Activated CD8-positive, alpha-beta T cell treated with anti-CD3 and anti-CD28 coated beads for 36 hours (primary cell): ENCODE results near the gene TNFRSF11A. TPM values are rescaled to one million over a fixed set of nuclear protein-coding genes. Genes with fewer than 3 reads are reported as not detected.

Source experiments
- ATAC-seq: fragments of 200-7000 bp; cut with Tn5 transposase; one replicate; pipeline ENCODE4 v1.10.0; 2021; ENCODE audit warnings: mild to moderate bottlenecking, moderate library complexity
- CTCF ChIA-PET: fragments of 350-600 bp; sonication (Branson Sonifier 250); formaldehyde crosslinking; loops from one replicate; lab custom pipeline; 2021; ENCODE audit warnings: antibody characterized with exemption; lab: Charles Lee
- POLR2A ChIA-PET: fragments of 350-600 bp; sonication (Branson Sonifier 250); formaldehyde crosslinking; loops from one replicate; lab custom pipeline; 2021; ENCODE audit warnings: antibody characterized with exemption; lab: Charles Lee
- DNase-seq: peaks from one replicate; pipeline ENCODE4 v3.0.0-alpha.2; 2020
- H3K27ac Mint-ChIP-seq: one replicate; pipeline ENCODE4 v1.8.0; 2021; ENCODE audit warnings: mild to moderate bottlenecking, mixed read lengths
- H3K27me3 Mint-ChIP-seq: one replicate; pipeline ENCODE4 v1.8.0; 2021; ENCODE audit warnings: mixed read lengths
- H3K36me3 Mint-ChIP-seq: one replicate; pipeline ENCODE4 v1.8.0; 2021; ENCODE audit warnings: low read depth, mixed read lengths
- H3K4me1 Mint-ChIP-seq: one replicate; pipeline ENCODE4 v1.8.0; 2021; ENCODE audit warnings: low read depth, mixed read lengths
- H3K4me3 Mint-ChIP-seq: one replicate; pipeline ENCODE4 v1.8.0; 2021; ENCODE audit warnings: mild to moderate bottlenecking, moderate library complexity, mixed read lengths
- H3K9me3 Mint-ChIP-seq: one replicate; pipeline ENCODE4 v1.8.0; 2021; ENCODE audit warnings: mixed read lengths
- CTCF ChIP-seq: fragments of 200-600 bp; IDR thresholded peaks from one replicate; pipeline ENCODE4 v1.8.0; 2022; ENCODE audit warnings: antibody characterized with exemption, mild to moderate bottlenecking
- intact Hi-C: fragments of 100-400 bp; cut with micrococcal nuclease; formaldehyde crosslinking; loops from one replicate; pipeline ENCODE4 v1.10.0; 2022
- total RNA-seq, 2 experiments: library from RNA; stranded (reverse); gene quantifications; one replicate each; pipeline ENCODE4 v1.2.3, GENCODE V29; 2021

TNFRSF11A gene
- total RNA-seq, 2 experiments from 2014 or later, result 7.3 to 8.0 TPM

GRCh38 chr18:62413206-62413605 is 88.1 kb downstream of the TNFRSF11A start:
- TF ChIP-seq CTCF, result no peak
- no peak overlapping the region for H3K27ac Mint-ChIP-seq
- ChIA-PET CTCF (interaction anchor here (1.0 to 3.3 kb wide), 3 partner anchors 13 to 171 kb away, joined by 3 to 12 read pairs (median 6); no protein-coding TSS in a partner anchor), POLR2A (interaction anchor here (0.7 to 0.8 kb wide), 2 partner anchors 9 to 85 kb away, joined by 3 read pairs; no protein-coding TSS in a partner anchor)
- intact Hi-C loops, result no loop called here
- ATAC-seq (no peak), DNase-seq (no peak)
- H3K27me3 Mint-ChIP-seq, result peaks cover 3% of the 10 kb centered on the region
- peaks cover 8% of the 10 kb centered on the region for H3K9me3 Mint-ChIP-seq
- H3K36me3 Mint-ChIP-seq, result no peaks in the 10 kb centered on the region
- peaks cover 9% of the 10 kb centered on the region for H3K4me1 Mint-ChIP-seq
- no peak overlapping the region for H3K4me3 Mint-ChIP-seq

- ATAC-seq (no peak), DNase-seq (peak; percentile 46)
- POLR2A ChIA-PET, result interaction anchor here (0.7 to 1.0 kb wide), 3 partner anchors 11 to 231 kb away, joined by 3 read pairs; partner anchors contain the start of genes PIGN and RELCH
- H3K4me1 Mint-ChIP-seq, result peaks cover 48% of the 10 kb centered on the region
- no peak for TF ChIP-seq CTCF
- H3K4me3 Mint-ChIP-seq, result no peak overlapping the region
- peak overlapping the region; percentile 71 for H3K27ac Mint-ChIP-seq
- intact Hi-C loops, result no loop called here
- H3K36me3 Mint-ChIP-seq, result peaks cover 15% of the 10 kb centered on the region
- peaks cover 3% of the 10 kb centered on the region for H3K27me3 Mint-ChIP-seq
- H3K9me3 Mint-ChIP-seq, result peaks cover 10% of the 10 kb centered on the region
- CTCF ChIA-PET, result interaction anchor here (0.8 to 2.7 kb wide), 3 partner anchors 8 to 167 kb away, joined by 3 to 11 read pairs (median 3); no protein-coding TSS in a partner anchor
Measured at GRCh38 chr18:62418258-62418657, 93.1 kb downstream of the TNFRSF11A start.

- Mint-ChIP-seq H3K4me1 (peaks cover 47% of the 10 kb centered on the region), H3K4me3 (peak overlapping the region; percentile 63), H3K9me3 (peaks cover 10% of the 10 kb centered on the region), H3K36me3 (peaks cover 15% of the 10 kb centered on the region), H3K27ac (peak overlapping the region; percentile 98), H3K27me3 (peaks cover 1% of the 10 kb centered on the region)
- POLR2A ChIA-PET, result interaction anchor here (0.6 to 1.1 kb wide), 3 partner anchors 21 to 102 kb away, joined by 3 to 6 read pairs (median 3); partner anchors contain the start of gene ZCCHC2
- DNase-seq (peak; percentile 49), ATAC-seq (peak; percentile 4)
- TF ChIP-seq CTCF, result no peak
- intact Hi-C loops, result loop anchor here (2.0 kb wide), 1 partner anchor 233 kb away; the partner anchor contains the start of genes PIGN and RELCH
- CTCF ChIA-PET, result interaction anchor here (0.6 to 2.4 kb wide), 10 partner anchors 8 to 157 kb away, joined by 3 to 16 read pairs (median 4); partner anchors contain the start of genes TNFRSF11A and ZCCHC2
Measured at GRCh38 chr18:62420151-62420512, 95.0 kb downstream of the TNFRSF11A start.

- TF ChIP-seq CTCF, result no peak
- ChIA-PET POLR2A (interaction anchor here (0.6 to 1.1 kb wide), 3 partner anchors 22 to 102 kb away, joined by 3 to 6 read pairs (median 3); partner anchors contain the start of gene ZCCHC2), CTCF (interaction anchor here (0.6 to 2.4 kb wide), 16 partner anchors 9 to 156 kb away, joined by 3 to 16 read pairs (median 4); partner anchors contain the start of genes TNFRSF11A and ZCCHC2)
- H3K27me3 Mint-ChIP-seq, result peaks cover 1% of the 10 kb centered on the region
- intact Hi-C loops, result loop anchor here (2.0 kb wide), 1 partner anchor 234 kb away; the partner anchor contains the start of genes PIGN and RELCH
- peak overlapping the region; percentile 98 for H3K27ac Mint-ChIP-seq
- peaks cover 15% of the 10 kb centered on the region for H3K36me3 Mint-ChIP-seq
- peak overlapping the region; percentile 63 for H3K4me3 Mint-ChIP-seq
- peaks cover 10% of the 10 kb centered on the region for H3K9me3 Mint-ChIP-seq
- DNase-seq (peak; percentile 88), ATAC-seq (peak; percentile 96)
- peaks cover 52% of the 10 kb centered on the region for H3K4me1 Mint-ChIP-seq
Measured at GRCh38 chr18:62420513-62421209, 95.6 kb downstream of the TNFRSF11A start.
